Spinal cord (tissue), 10 donors: ENCODE measurements around the gene TMEM221. TPM values are rescaled to one million over a fixed set of nuclear protein-coding genes. Genes with fewer than 3 reads are reported as not detected.

Experiments used
- DNase-seq, 6 donors: peaks; one replicate each; pipeline versions ENCODE4 v3.0.0 to v3.0.0-alpha.2; 2013 to 2015; ENCODE audit warnings: low spot score in 6 of 6, low read depth in 4 of 6
- H3K27ac ChIP-seq: one replicate; pipeline ENCODE4 v1.5.1; 2013; ENCODE audit warnings: low read depth, low read length, control low read depth
- H3K27me3 ChIP-seq: one replicate; pipeline ENCODE4 v1.6.1; 2013; ENCODE audit warnings: low read length; ENCODE audit not compliant: control insufficient read depth, insufficient read depth
- H3K36me3 ChIP-seq: one replicate; pipeline ENCODE4 v1.6.1; 2013; ENCODE audit warnings: low read length; ENCODE audit not compliant: control insufficient read depth, insufficient read depth
- H3K4me1 ChIP-seq: one replicate; pipeline ENCODE4 v1.6.1; 2013; ENCODE audit warnings: low read length; ENCODE audit not compliant: control insufficient read depth, insufficient read depth
- H3K4me3 ChIP-seq: one replicate; pipeline ENCODE4 v1.5.1; 2013; ENCODE audit warnings: low read depth, low read length, control low read depth
- H3K9me3 ChIP-seq: one replicate; pipeline ENCODE4 v1.6.1; 2013; ENCODE audit warnings: low read length; ENCODE audit not compliant: control insufficient read depth, insufficient read depth
- WGBS: methylation state at CpG from one replicate; pipeline ENCODE4 v1.1.5; 2013; ENCODE audit warnings: missing lambda C conversion rate; ENCODE audit not compliant: insufficient coverage; 5-methylcytosine and 5-hydroxymethylcytosine counted together
- polyA plus RNA-seq, 2 donors: library from polyadenylated mRNA; unstranded; fragments of 120-200 nt; gene quantifications; one replicate each; pipeline ENCODE4 v1.2.1, GENCODE V29; 2013; ENCODE audit not compliant: insufficient read length in 2 of 2
- total RNA-seq, 2 donors: library from RNA; depleted of rRNA in 1 of 2; stranded (reverse); fragments of 120-200 nt in 1 of 2; fragments of >200 nt in 1 of 2; gene quantifications; one replicate each; pipeline versions ENCODE4 v1.2.3 to v1.2.4, GENCODE V29; 2013 to 2014
- donor health status: healthy.

The TMEM221 gene
- total and polyA plus RNA-seq, 4 donors, result 2.1 to 4.2 (median 2.6) TPM

DNA sequence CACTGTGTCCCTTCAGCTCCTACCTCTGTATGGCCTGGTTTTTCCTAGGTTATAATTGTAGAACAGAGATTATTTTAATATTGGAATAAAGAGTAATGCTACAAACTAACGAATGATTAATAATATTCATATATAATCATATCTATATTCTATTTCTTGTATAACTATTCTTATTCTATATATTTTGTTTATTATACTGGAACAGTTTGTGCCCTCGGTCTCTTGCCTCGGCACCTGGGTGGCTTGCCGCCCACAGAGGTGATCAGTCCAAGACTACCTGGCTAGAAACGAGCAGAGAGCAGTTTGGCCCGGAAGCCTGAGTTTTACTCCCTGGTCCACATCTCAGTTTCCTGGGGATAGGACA is 18.0 kb upstream of the TMEM221 start:
- Histone ChIP-seq H3K36me3 (no peaks in the 10 kb centered on the region), H3K4me1 (peaks cover 27% of the 10 kb centered on the region), H3K4me3 (no peak overlapping the region), H3K27me3 (no peaks in the 10 kb centered on the region), H3K27ac (no peak overlapping the region), H3K9me3 (no peaks in the 10 kb centered on the region)
- no peak for DNase-seq
- WGBS, result 47% methylated on average over 4 of the region's 6 CpGs

- no peak for DNase-seq
- peaks cover 5% of the 10 kb centered on the region for H3K4me1 ChIP-seq
- H3K9me3 ChIP-seq, result no peaks in the 10 kb centered on the region
- peaks cover 27% of the 10 kb centered on the region for H3K27me3 ChIP-seq
- H3K36me3 ChIP-seq, result no peaks in the 10 kb centered on the region
- H3K4me3 ChIP-seq, result no peak within 1 kb of the TSS
- 85% methylated on average over 25 of the region's 26 CpGs for WGBS
- no peak within 1 kb of the TSS for H3K27ac ChIP-seq
These were observed 12.1 kb upstream of the TMEM221 start, which contains the start of gene NXNL1 for GRCh38 chr19:17460372-17461230. Gene NXNL1 (minus strand): TSS chr19:17460926. CDS start chr19:17460869, 57 bp downstream.

DNA sequence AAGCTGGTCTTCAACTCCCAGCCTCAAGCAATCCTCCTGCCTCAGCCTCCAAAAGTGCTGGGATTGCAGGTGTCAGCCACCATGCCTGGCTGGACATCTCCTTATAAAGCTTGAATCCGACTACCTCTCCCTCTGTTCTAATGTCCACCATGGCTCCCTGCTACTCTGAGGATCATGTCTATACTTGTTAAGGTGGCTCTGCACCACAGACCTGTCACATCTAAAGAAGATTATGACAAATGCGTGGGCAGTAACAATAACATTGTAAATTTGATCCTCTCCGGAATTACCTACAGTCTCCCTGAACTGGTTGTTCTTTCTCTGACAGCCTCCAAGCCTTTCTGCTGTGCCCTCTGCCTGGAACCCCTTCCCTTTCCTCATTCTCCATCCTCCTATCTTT is 10.5 kb upstream of the TMEM221 start:
- H3K36me3 ChIP-seq, result no peaks in the 10 kb centered on the region
- H3K4me1 ChIP-seq, result peaks cover 12% of the 10 kb centered on the region
- peaks cover 41% of the 10 kb centered on the region for H3K27me3 ChIP-seq
- H3K27ac ChIP-seq, result no peak overlapping the region
- WGBS, result 89% methylated on average over 3 of the region's 3 CpGs
- no peak overlapping the region for H3K4me3 ChIP-seq
- no peaks in the 10 kb centered on the region for H3K9me3 ChIP-seq
- DNase-seq, result no peak

- no peaks in the 10 kb centered on the region for H3K36me3 ChIP-seq
- no peaks in the 10 kb centered on the region for H3K9me3 ChIP-seq
- H3K27ac ChIP-seq, result no peak overlapping the region
- 50% methylated on average over 6 of the region's 6 CpGs for WGBS
- H3K27me3 ChIP-seq, result peaks cover 49% of the 10 kb centered on the region
- no peak for DNase-seq
- peaks cover 20% of the 10 kb centered on the region for H3K4me1 ChIP-seq
- no peak overlapping the region for H3K4me3 ChIP-seq
These were observed 9.1 kb upstream of the TMEM221 start for GRCh38 chr19:17457616-17458015.

DNA sequence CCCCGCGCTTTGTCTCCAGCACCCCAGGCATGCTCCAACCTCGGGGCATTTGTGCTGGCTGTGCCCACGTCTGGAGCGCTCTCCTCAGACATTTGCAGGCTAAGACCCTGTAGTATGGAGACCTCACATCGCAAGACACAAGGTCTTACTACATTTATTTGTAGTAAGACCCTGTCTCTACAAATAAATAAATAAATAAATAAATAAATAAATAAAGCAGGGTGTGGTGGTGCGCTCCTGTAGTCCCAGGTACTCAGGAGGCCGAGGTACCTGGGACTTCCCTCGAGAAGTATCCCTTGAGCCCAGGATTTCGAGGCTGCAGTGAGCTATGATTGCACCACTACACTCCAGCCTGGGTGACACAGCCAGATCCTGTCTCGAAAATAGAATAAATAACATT is 7.7 kb upstream of the TMEM221 start:
- no peak for DNase-seq
- Histone ChIP-seq H3K9me3 (no peaks in the 10 kb centered on the region), H3K4me3 (no peak overlapping the region), H3K4me1 (peaks cover 20% of the 10 kb centered on the region), H3K27ac (no peak overlapping the region), H3K36me3 (no peaks in the 10 kb centered on the region), H3K27me3 (peaks cover 49% of the 10 kb centered on the region)
- WGBS, result 62% methylated on average over 8 of the region's 11 CpGs

DNA sequence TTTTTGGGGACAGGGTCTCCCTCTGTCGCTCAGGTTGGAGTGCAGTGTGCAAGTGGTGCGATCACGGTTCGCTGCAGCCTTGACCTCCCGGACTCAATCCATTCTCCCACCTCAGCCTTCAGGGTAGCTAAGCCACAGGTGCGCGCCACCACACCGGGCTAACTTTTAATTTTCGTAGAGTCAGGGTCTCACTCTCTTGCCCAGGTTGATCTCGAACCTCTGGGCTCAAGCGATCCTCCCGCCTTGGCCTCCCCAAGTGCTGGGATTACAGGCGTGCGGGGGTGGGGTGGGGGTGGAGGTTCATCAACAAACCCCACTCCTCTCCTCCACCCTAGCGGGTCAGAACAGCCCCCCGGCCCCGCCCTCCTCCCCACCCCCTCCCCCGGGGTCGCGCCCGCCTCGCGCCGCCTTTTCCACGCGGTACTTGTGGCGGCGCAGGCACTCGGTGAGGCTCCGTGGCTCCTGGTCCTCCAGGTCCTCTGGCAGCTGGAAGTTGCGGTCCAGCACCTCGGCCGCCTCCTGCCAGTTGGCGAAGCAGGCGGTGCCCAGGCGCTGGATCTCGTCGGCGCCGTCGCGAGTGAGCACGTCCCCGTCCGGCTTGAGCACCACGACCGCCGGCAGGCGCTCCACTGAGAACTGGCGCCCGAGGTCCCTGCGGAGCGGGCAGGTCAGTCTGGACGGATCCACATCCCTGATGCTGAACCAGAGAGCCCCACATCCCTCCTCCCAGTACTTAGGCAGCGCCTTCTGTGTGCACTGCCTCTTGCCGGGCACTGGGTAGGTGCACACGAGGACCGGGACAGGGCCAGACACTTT is 7.0 kb upstream of the TMEM221 start:
- Histone ChIP-seq H3K4me1 (peaks cover 20% of the 10 kb centered on the region), H3K27ac (no peak overlapping the region), H3K27me3 (peaks cover 50% of the 10 kb centered on the region), H3K9me3 (no peaks in the 10 kb centered on the region), H3K4me3 (no peak overlapping the region), H3K36me3 (no peaks in the 10 kb centered on the region)
- 8% methylated on average over 46 of the region's 58 CpGs for WGBS
- DNase-seq, result no peak

- H3K27me3 ChIP-seq, result peaks cover 55% of the 10 kb centered on the region
- H3K36me3 ChIP-seq, result no peaks in the 10 kb centered on the region
- DNase-seq, result no peak
- H3K4me3 ChIP-seq, result no peak overlapping the region
- H3K9me3 ChIP-seq, result no peaks in the 10 kb centered on the region
- no peak overlapping the region for H3K27ac ChIP-seq
- WGBS, result 2% methylated on average over 11 of the region's 13 CpGs
- H3K4me1 ChIP-seq, result peaks cover 20% of the 10 kb centered on the region
These were observed 6.2 kb upstream of the TMEM221 start for GRCh38 chr19:17454576-17455071.

DNA sequence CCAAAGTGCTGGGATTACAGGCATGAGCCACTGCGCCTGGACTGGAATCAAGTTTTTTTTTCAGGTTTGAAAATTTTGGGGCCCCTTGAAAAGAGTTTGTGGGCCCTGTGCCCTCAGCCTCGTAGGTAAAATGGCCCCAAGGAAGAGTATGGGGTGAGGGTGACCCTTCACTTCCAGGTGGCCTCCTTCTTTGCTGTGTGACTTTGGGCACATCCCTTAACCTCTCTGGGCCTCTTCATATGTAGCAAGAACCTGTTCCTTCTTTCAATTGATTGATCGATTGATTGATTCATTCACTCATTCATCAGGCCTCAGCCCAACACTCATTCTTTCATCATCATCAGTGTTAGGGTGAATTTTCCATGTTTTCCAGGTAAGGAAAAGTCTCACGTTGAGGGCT is 3.4 kb upstream of the TMEM221 start:
- Histone ChIP-seq H3K27me3 (peaks cover 43% of the 10 kb centered on the region), H3K9me3 (no peaks in the 10 kb centered on the region), H3K4me1 (peaks cover 30% of the 10 kb centered on the region), H3K27ac (no peak overlapping the region), H3K36me3 (no peaks in the 10 kb centered on the region), H3K4me3 (no peak overlapping the region)
- DNase-seq, result no peak
- WGBS, result 67% methylated on average over 1 of the region's 4 CpGs

- Histone ChIP-seq H3K4me1 (peaks cover 24% of the 10 kb centered on the region), H3K27me3 (peaks cover 30% of the 10 kb centered on the region), H3K9me3 (no peaks in the 10 kb centered on the region), H3K4me3 (no peak overlapping the region), H3K27ac (no peak overlapping the region), H3K36me3 (no peaks in the 10 kb centered on the region)
- no peak for DNase-seq
- WGBS, result 66% methylated on average over 7 of the region's 8 CpGs
These were observed 2.0 kb upstream of the TMEM221 start for GRCh38 chr19:17450264-17451075.
